HL-60 (cell line): Measurements from ENCODE around the gene B3GALNT2.
A peak's percentile ranks its signal among the peaks of the same experiment; 100 is the strongest.
"Not testable (repeated sequence)": the region's sequence is repeated elsewhere in the genome, so short reads cannot be mapped to it uniquely, and the experiment has no call there.

Source experiments
- DNase-seq, 2 experiments: peaks; one replicate each; pipeline ENCODE4 v3.0.0-alpha.2; 2010 to 2020; ENCODE audit warnings: low read depth in 1 of 2, low spot score in 1 of 2
- H3K27ac ChIP-seq: fragments of 250-450 bp; sonication (Bioruptor Pico); replicated peaks from 2 replicates; pipeline ENCODE4 v1.5.1; 2020; ENCODE audit warnings: mild to moderate bottlenecking, moderate library complexity
- H3K27me3 ChIP-seq: fragments of 250-450 bp; sonication (Bioruptor Pico); 2 replicates; pipeline ENCODE4 v1.5.1; 2021; ENCODE audit warnings: mild to moderate bottlenecking, moderate library complexity; ENCODE audit not compliant: insufficient read depth, poor library complexity, severe bottlenecking
- H3K4me3 ChIP-seq: replicated peaks from 2 replicates; pipeline ENCODE4 v1.5.1; 2011; ENCODE audit warnings: mild to moderate bottlenecking, control low read depth, low read length; ENCODE audit not compliant: insufficient read depth
- CTCF ChIP-seq: IDR thresholded peaks from one replicate; pipeline ENCODE4 v1.5.1; 2011; ENCODE audit warnings: low read length, control low read depth, inconsistent platforms; ENCODE audit not compliant: insufficient read depth
- GABPA ChIP-seq: IDR thresholded peaks from 2 replicates; pipeline ENCODE4 v1.6.1; 2012; ENCODE audit warnings: low read depth
- POLR2AphosphoS5 ChIP-seq: IDR thresholded peaks from 2 replicates; pipeline ENCODE4 v1.6.1; 2012; ENCODE audit warnings: low read depth
- REST ChIP-seq: IDR thresholded peaks from 2 replicates; pipeline ENCODE4 v1.6.1; 2012; ENCODE audit warnings: low read depth; ENCODE audit not compliant: insufficient replicate concordance
- SPI1 ChIP-seq: IDR thresholded peaks from 2 replicates; pipeline ENCODE4 v1.6.1; 2012; ENCODE audit warnings: low read depth, mild to moderate bottlenecking, borderline replicate concordance
- long read RNA-seq: library from polyadenylated mRNA; unstranded; transcript quantifications from one replicate; pipeline ENCODE4 v2.0.0, GENCODE V29; 2020

Gene B3GALNT2
- long read RNA-seq, transcript B3GALNT2-202 (12 exons, 2,015 nt) = major isoform, 11 of 48 reads
- long read RNA-seq, partial matches to known transcripts = 11 of 48 reads
- long read RNA-seq, other reads (novel, unspliced or antisense) = 26 of 48 reads

- TF ChIP-seq SPI1 = no peak
- TF ChIP-seq REST = no peak
- TF ChIP-seq GABPA = no peak
- TF ChIP-seq POLR2AphosphoS5 = no peak
- TF ChIP-seq CTCF = no peak
- no peak for DNase-seq
- peak within 1 kb of the TSS; percentile 86 for H3K4me3 ChIP-seq
These were observed at the start of gene B3GALNT2 for GRCh38 chr1:235504122-235504493. TSS of gene B3GALNT2 (minus strand) at chr1:235504452. CDS start at chr1:235504252, 200 bp downstream.

GRCh38 chr1:235553112-235553551, 48.9 kb upstream of the B3GALNT2 start:
- DNase-seq = no peak
- no peak for TF ChIP-seq SPI1
- Histone ChIP-seq H3K27me3 (no peaks in the 10 kb centered on the region), H3K4me3 (no peak overlapping the region), H3K27ac (no peak overlapping the region)

More at GRCh38 chr1:235504122-235504493, at the start of gene B3GALNT2:
- peak within 1 kb of the TSS; percentile 92 for H3K27ac ChIP-seq
- no peaks in the 10 kb centered on the region for H3K27me3 ChIP-seq

GRCh38 chr1:235552146-235552716, 48.0 kb upstream of the B3GALNT2 start:
- TF ChIP-seq GABPA = no peak
- Histone ChIP-seq H3K27ac (no peak overlapping the region), H3K4me3 (no peak overlapping the region), H3K27me3 (no peaks in the 10 kb centered on the region)
- no peak for DNase-seq

GRCh38 chr1:235549351-235550139, 45.3 kb upstream of the B3GALNT2 start:
- Histone ChIP-seq H3K27me3 (no peaks in the 10 kb centered on the region), H3K27ac (no peak overlapping the region), H3K4me3 (no peak overlapping the region)
- DNase-seq = no peak
- TF ChIP-seq REST (no peak), CTCF (no peak)

GRCh38 chr1:235546369-235547155, 42.3 kb upstream of the B3GALNT2 start:
- not testable (repeated sequence) for H3K4me3 ChIP-seq, H3K27me3 ChIP-seq
- peak in 1 of 2 experiments; percentile 73 for DNase-seq
- H3K27ac ChIP-seq = peak overlapping the region; percentile 33; the same call in 1 of the 2 replicates
